B cell (primary cell): ENCODE data around the gene ZFP62. TPM values are rescaled to one million over a fixed set of nuclear protein-coding genes. Genes with fewer than 3 reads are reported as not detected.

Experiments used
- ATAC-seq: fragments of 200-7000 bp; cut with Tn5 transposase; one replicate; pipeline ENCODE4 v1.10.0; 2021; ENCODE audit warnings: low read depth, mild to moderate bottlenecking, moderate number of reproducible peaks, moderate library complexity
- CTCF ChIA-PET: fragments of 350-600 bp; sonication (Branson Sonifier 250); formaldehyde crosslinking; loops from one replicate; lab custom pipeline; 2021; ENCODE audit warnings: antibody characterized with exemption, inconsistent platforms; lab: Charles Lee
- POLR2A ChIA-PET: fragments of 350-600 bp; sonication (Branson Sonifier 250); formaldehyde crosslinking; loops from one replicate; lab custom pipeline; 2021; ENCODE audit warnings: antibody characterized with exemption; lab: Charles Lee
- DNase-seq: peaks from one replicate; pipeline ENCODE4 v3.0.0; 2013
- H2AFZ ChIP-seq: 2 replicates; pipeline ENCODE4 v1.6.1; 2012; ENCODE audit warnings: mild to moderate bottlenecking, low read depth, low read length; ENCODE audit not compliant: insufficient read depth, poor library complexity, severe bottlenecking
- H3K27ac ChIP-seq, 2 donors: 1 replicate in 1 of 2; 2 replicates in 1 of 2; pipeline ENCODE4 v1.5.1; 2012 to 2013; ENCODE audit warnings: low read length in 2 of 2, mild to moderate bottlenecking in 2 of 2, moderate library complexity in 1 of 2
- H3K27me3 ChIP-seq, 4 experiments: fragments of 200-600 bp in 1 of 4; sonication (generic) in 1 of 4; replicated peaks in 1 of 4; 1 replicate in 2 of 4; 2 replicates in 2 of 4; pipeline versions ENCODE4 v1.6.1 to v1.7.0; 2013 to 2016; ENCODE audit warnings: low read length in 3 of 4, mild to moderate bottlenecking in 2 of 4, mixed read lengths in 1 of 4, moderate library complexity in 1 of 4; ENCODE audit not compliant: insufficient read depth in 4 of 4, control insufficient read depth in 3 of 4; ENCODE audit errors: control extremely low read depth in 1 of 4
- H3K36me3 ChIP-seq, 2 experiments: replicated peaks in 1 of 2; 1 replicate in 1 of 2; 2 replicates in 1 of 2; pipeline versions ENCODE4 v1.6.1 to v1.7.1; 2013; ENCODE audit warnings: low read length in 1 of 2; ENCODE audit not compliant: insufficient read depth in 2 of 2, control insufficient read depth in 1 of 2; ENCODE audit errors: control extremely low read depth in 1 of 2, extremely low read depth in 1 of 2
- H3K4me1 ChIP-seq, 2 donors: fragments of 200-600 bp in 1 of 2; sonication (generic) in 1 of 2; 1 replicate in 1 of 2; 2 replicates in 1 of 2; pipeline versions ENCODE4 v1.5.1 to v1.6.1; 2013 to 2017; ENCODE audit warnings: low read length in 2 of 2; ENCODE audit not compliant: control insufficient read depth in 2 of 2, insufficient read depth in 2 of 2
- H3K4me2 ChIP-seq: replicated peaks from 2 replicates; pipeline ENCODE3; 2012; ENCODE audit warnings: mild to moderate bottlenecking, low read depth, low read length; ENCODE audit not compliant: poor library complexity, severe bottlenecking
- H3K4me3 ChIP-seq, 5 experiments: fragments of 200-600 bp in 1 of 5; sonication (generic) in 1 of 5; 1 replicate in 3 of 5; 2 replicates in 2 of 5; pipeline versions ENCODE4 v1.5.1 to v1.7.0; 2011 to 2016; ENCODE audit warnings: low read length in 4 of 5, mild to moderate bottlenecking in 4 of 5, low read depth in 2 of 5, control low read depth in 1 of 5, moderate library complexity in 1 of 5; ENCODE audit not compliant: insufficient read depth in 1 of 5; ENCODE audit errors: control extremely low read depth in 1 of 5, extremely low read depth in 1 of 5
- H3K79me2 ChIP-seq: fragments of 200-600 bp; sonication (generic); one replicate; pipeline ENCODE4 v1.6.0; 2016; ENCODE audit warnings: low read length; ENCODE audit not compliant: control insufficient read depth, insufficient read depth
- H3K9ac ChIP-seq: fragments of 200-600 bp; sonication (generic); 2 replicates; pipeline ENCODE4 v1.6.1; 2017; ENCODE audit warnings: mild to moderate bottlenecking, low read length, moderate library complexity
- H3K9me3 ChIP-seq, 3 donors: one replicate each; pipeline versions ENCODE4 v1.6.1 to v1.7.1; 2013; ENCODE audit warnings: low read length in 2 of 3; ENCODE audit not compliant: control insufficient read depth in 2 of 3, insufficient read depth in 1 of 3; ENCODE audit errors: control extremely low read depth in 1 of 3
- H4K20me1 ChIP-seq: 2 replicates; pipeline ENCODE4 v1.6.0; 2012; ENCODE audit warnings: mild to moderate bottlenecking, low read length; ENCODE audit not compliant: insufficient read depth, control insufficient read depth, poor library complexity, severe bottlenecking
- H3K27ac Mint-ChIP-seq: one replicate; pipeline ENCODE4 v1.8.0; 2021; ENCODE audit warnings: mixed read lengths
- H3K27me3 Mint-ChIP-seq: one replicate; pipeline ENCODE4 v1.8.0; 2021; ENCODE audit warnings: mixed read lengths
- H3K4me1 Mint-ChIP-seq: one replicate; pipeline ENCODE4 v1.8.0; 2021; ENCODE audit warnings: mixed read lengths
- H3K4me3 Mint-ChIP-seq: one replicate; pipeline ENCODE4 v1.8.0; 2021; ENCODE audit warnings: mixed read lengths
- H3K9me3 Mint-ChIP-seq: one replicate; pipeline ENCODE4 v1.8.0; 2022; ENCODE audit warnings: mixed read lengths; ENCODE audit not compliant: insufficient read depth
- CTCF ChIP-seq: fragments of 200-600 bp; IDR thresholded peaks from one replicate; pipeline ENCODE4 v1.8.0; 2022; ENCODE audit warnings: antibody characterized with exemption, mild to moderate bottlenecking
- EZH2 ChIP-seq: IDR thresholded peaks from 2 replicates; pipeline ENCODE4 v1.6.1; 2012; ENCODE audit warnings: borderline replicate concordance, low read depth, mild to moderate bottlenecking, moderate library complexity, low read length; ENCODE audit not compliant: insufficient read depth, poor library complexity, severe bottlenecking
- WGBS: methylation state at CpG from one replicate; pipeline ENCODE4 v1.1.5; 2013; ENCODE audit warnings: missing lambda C conversion rate; ENCODE audit not compliant: insufficient coverage; 5-methylcytosine and 5-hydroxymethylcytosine counted together
- intact Hi-C: fragments of 100-400 bp; cut with micrococcal nuclease; formaldehyde crosslinking; loops from one replicate; pipeline ENCODE4 v1.10.0; 2022
- polyA plus RNA-seq: library from polyadenylated mRNA; depleted of rRNA; stranded (reverse); fragments of >200 nt; gene quantifications from 2 replicates; pipeline ENCODE4 v1.2.3, GENCODE V29; 2012
- total RNA-seq, 2 donors: library from RNA; stranded (reverse); fragments of 120-200 nt in 1 of 2; gene quantifications; 1 replicate in 1 of 2; 2 replicates in 1 of 2; pipeline versions ENCODE4 v1.2.3 to v1.2.4, GENCODE V29; 2013 to 2022

ZFP62 gene
- total and polyA plus RNA-seq, 2 donors (not counting 1 experiment from before 2014, with no cell fraction given) = 19.1 to 61.8 TPM

- TF ChIP-seq EZH2 = no peak
- no peak for TF ChIP-seq CTCF
- H3K4me2 ChIP-seq = no peak overlapping the region
- 100% methylated on average over 3 of the region's 6 CpGs for WGBS
Observed at GRCh38 chr5:180818677-180819341, 42.3 kb downstream of the ZFP62 start.

More at GRCh38 chr5:180818677-180819341, 42.3 kb downstream of the ZFP62 start:
- Mint-ChIP-seq H3K27ac (peak overlapping the region; percentile 24), H3K4me3 (no peak overlapping the region), H3K27me3 (no peaks in the 10 kb centered on the region), H3K4me1 (peaks cover 50% of the 10 kb centered on the region), H3K9me3 (no peaks in the 10 kb centered on the region)
- intact Hi-C loops = no loop called here
- Histone ChIP-seq H3K9me3 (no peaks in the 10 kb centered on the region), H4K20me1 (no peaks in the 10 kb centered on the region), H3K4me3 (no peak overlapping the region), H3K4me1 (peaks cover 43 to 51% of the 10 kb centered on the region in 2 donors), H3K79me2 (peaks cover 10% of the 10 kb centered on the region), H3K36me3 (no peaks in the 10 kb centered on the region), H3K9ac (no peak overlapping the region), H3K27ac (no peak overlapping the region), H2AFZ (no peak overlapping the region), H3K27me3 (no peaks in the 10 kb centered on the region)
- ATAC-seq (no peak), DNase-seq (no peak)
- POLR2A ChIA-PET = interaction anchor here (1.1 to 1.6 kb wide), 2 partner anchors 12 kb away, joined by 3 to 5 read pairs; no protein-coding TSS in a partner anchor
- CTCF ChIA-PET = interaction anchor here (1.0 to 2.8 kb wide), 4 partner anchors 12 to 49 kb away, joined by 3 to 22 read pairs (median 6); no protein-coding TSS in a partner anchor
